ENCODE data around the gene AP1G1. TPM values are rescaled to one million over a fixed set of nuclear protein-coding genes. Genes with fewer than 3 reads are reported as not detected.

AP1G1 gene
- polyA plus RNA-seq, 1 donor from 2014 or later, result 57.1 TPM

GRCh38 chr16:71737501-71737900 is 71.1 kb downstream of the AP1G1 start:
- peaks cover 20% of the 10 kb centered on the region for H3K36me3 ChIP-seq (ENCODE audit: insufficient read depth, low read length)
- no peaks in the 10 kb centered on the region for H3K79me2 ChIP-seq (replicated peaks; ENCODE audit: insufficient read depth, low read length)
- H3K27me3 ChIP-seq (ENCODE audit: insufficient read depth, low read depth, low read length), result no peaks in the 10 kb centered on the region
- no peak overlapping the region for H3K27ac ChIP-seq (ENCODE audit: low read length)
- H3K9me3 ChIP-seq (ENCODE audit: low read length), result no peaks in the 10 kb centered on the region
- no peaks in the 10 kb centered on the region for H4K20me1 ChIP-seq (ENCODE audit: insufficient read depth)
- no peak overlapping the region for H3K4me2 ChIP-seq (ENCODE audit: low read length)
- no peak overlapping the region for H3K4me3 ChIP-seq (ENCODE audit: low read length)
- no peaks in the 10 kb centered on the region for H3K9me2 ChIP-seq (ENCODE audit: insufficient read depth, low read length)
- H2AFZ ChIP-seq (ENCODE audit: low read depth, low read length), result no peak overlapping the region
- H3K9ac ChIP-seq (ENCODE audit: low read length), result no peak overlapping the region
- no peaks in the 10 kb centered on the region for H3F3A ChIP-seq (ENCODE audit: insufficient read depth, low read length, poor library complexity, severe bottlenecking)
- no peak for TF ChIP-seq EZH2 (IDR thresholded peaks at IDR 0.05; ENCODE audit: borderline replicate concordance, insufficient read depth, low read length, poor library complexity, severe bottlenecking)
- TF ChIP-seq TAF1 (IDR thresholded peaks at IDR 0.05; ENCODE audit: low read depth), result no peak
- no peak for TF ChIP-seq REST (IDR thresholded peaks at IDR 0.05; ENCODE audit: borderline replicate concordance)
- TF ChIP-seq MXI1 (conservative IDR thresholded peaks at IDR 0.05; ENCODE audit: poor library complexity, severe bottlenecking), result no peak
- TF ChIP-seq POLR2AphosphoS5 (IDR thresholded peaks at IDR 0.05), result no peak
- TF ChIP-seq, protein P1, sequence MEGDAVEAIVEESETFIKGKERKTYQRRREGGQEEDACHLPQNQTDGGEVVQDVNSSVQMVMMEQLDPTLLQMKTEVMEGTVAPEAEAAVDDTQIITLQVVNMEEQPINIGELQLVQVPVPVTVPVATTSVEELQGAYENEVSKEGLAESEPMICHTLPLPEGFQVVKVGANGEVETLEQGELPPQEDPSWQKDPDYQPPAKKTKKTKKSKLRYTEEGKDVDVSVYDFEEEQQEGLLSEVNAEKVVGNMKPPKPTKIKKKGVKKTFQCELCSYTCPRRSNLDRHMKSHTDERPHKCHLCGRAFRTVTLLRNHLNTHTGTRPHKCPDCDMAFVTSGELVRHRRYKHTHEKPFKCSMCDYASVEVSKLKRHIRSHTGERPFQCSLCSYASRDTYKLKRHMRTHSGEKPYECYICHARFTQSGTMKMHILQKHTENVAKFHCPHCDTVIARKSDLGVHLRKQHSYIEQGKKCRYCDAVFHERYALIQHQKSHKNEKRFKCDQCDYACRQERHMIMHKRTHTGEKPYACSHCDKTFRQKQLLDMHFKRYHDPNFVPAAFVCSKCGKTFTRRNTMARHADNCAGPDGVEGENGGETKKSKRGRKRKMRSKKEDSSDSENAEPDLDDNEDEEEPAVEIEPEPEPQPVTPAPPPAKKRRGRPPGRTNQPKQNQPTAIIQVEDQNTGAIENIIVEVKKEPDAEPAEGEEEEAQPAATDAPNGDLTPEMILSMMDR (IDR thresholded peaks at IDR 0.05; ENCODE audit: poor library complexity, severe bottlenecking), result no peak
- TF ChIP-seq RAD21 (conservative IDR thresholded peaks at IDR 0.05), result no peak
- TF ChIP-seq EP300 (conservative IDR thresholded peaks at IDR 0.05; ENCODE audit: poor library complexity, severe bottlenecking), result no peak
- no peak for TF ChIP-seq SMC3 (conservative IDR thresholded peaks at IDR 0.05; ENCODE audit: poor library complexity)

GRCh38 chr16:71734511-71734910 is 74.1 kb downstream of the AP1G1 start:
- no peaks in the 10 kb centered on the region for H4K20me1 ChIP-seq (ENCODE audit: insufficient read depth)
- peaks cover 20% of the 10 kb centered on the region for H3K36me3 ChIP-seq (ENCODE audit: insufficient read depth, low read length)
- H3K9ac ChIP-seq (ENCODE audit: low read length), result no peak overlapping the region
- H3K4me2 ChIP-seq (ENCODE audit: low read length), result no peak overlapping the region
- no peaks in the 10 kb centered on the region for H3K9me3 ChIP-seq (ENCODE audit: low read length)
- no peaks in the 10 kb centered on the region for H3K79me2 ChIP-seq (replicated peaks; ENCODE audit: insufficient read depth, low read length)
- TF ChIP-seq EP300 (conservative IDR thresholded peaks at IDR 0.05; ENCODE audit: poor library complexity, severe bottlenecking), result no peak
- TF ChIP-seq TAF1 (IDR thresholded peaks at IDR 0.05; ENCODE audit: low read depth), result no peak
- no peak for TF ChIP-seq POLR2AphosphoS5 (IDR thresholded peaks at IDR 0.05)
- no peak for TF ChIP-seq MXI1 (conservative IDR thresholded peaks at IDR 0.05; ENCODE audit: poor library complexity, severe bottlenecking)
- no peak for TF ChIP-seq SMC3 (conservative IDR thresholded peaks at IDR 0.05; ENCODE audit: poor library complexity)
- TF ChIP-seq, protein P1 (IDR thresholded peaks at IDR 0.05; ENCODE audit: poor library complexity, severe bottlenecking), result no peak
- TF ChIP-seq RAD21 (conservative IDR thresholded peaks at IDR 0.05), result no peak
- no peak for TF ChIP-seq REST (IDR thresholded peaks at IDR 0.05; ENCODE audit: borderline replicate concordance)
- TF ChIP-seq EZH2 (IDR thresholded peaks at IDR 0.05; ENCODE audit: borderline replicate concordance, insufficient read depth, low read length, poor library complexity, severe bottlenecking), result no peak
- no peak overlapping the region for H3K4me3 ChIP-seq (ENCODE audit: low read length)
- H3K27me3 ChIP-seq (ENCODE audit: insufficient read depth, low read depth, low read length), result no peaks in the 10 kb centered on the region
- no peaks in the 10 kb centered on the region for H3F3A ChIP-seq (ENCODE audit: insufficient read depth, low read length, poor library complexity, severe bottlenecking)
- no peaks in the 10 kb centered on the region for H3K9me2 ChIP-seq (ENCODE audit: insufficient read depth, low read length)
- no peak overlapping the region for H2AFZ ChIP-seq (ENCODE audit: low read depth, low read length)
- H3K27ac ChIP-seq (ENCODE audit: low read length), result no peak overlapping the region

Data from neural cell (in vitro differentiated cells).